Epithelial cell of esophagus (primary cell): ENCODE measurements around the gene CNTN5.

Experiments
- DNase-seq: peaks from one replicate; pipeline ENCODE4 v3.0.0; 2010; ENCODE audit warnings: low read depth
- H3K4me3 ChIP-seq: 2 replicates; pipeline ENCODE4 v1.5.1; 2011; ENCODE audit warnings: mild to moderate bottlenecking, low read length, control low read depth
- CTCF ChIP-seq: IDR thresholded peaks from 2 replicates; pipeline ENCODE4 v1.5.1; 2011; ENCODE audit warnings: low read depth, mild to moderate bottlenecking, low read length, control low read depth, inconsistent platforms; ENCODE audit not compliant: insufficient read depth; ENCODE audit errors: missing control alignments

Gene CNTN5

GRCh38 chr11:99593197-99593596 lies 572.4 kb downstream of the CNTN5 start:
- no peak for DNase-seq
- TF ChIP-seq CTCF, result no peak
- no peak overlapping the region for H3K4me3 ChIP-seq

- DNase-seq, result no peak
- H3K4me3 ChIP-seq, result no peak overlapping the region
- TF ChIP-seq CTCF, result no peak
These were observed 580.4 kb downstream of the CNTN5 start for GRCh38 chr11:99601179-99601578.

GRCh38 chr11:99614352-99614751 lies 593.6 kb downstream of the CNTN5 start:
- TF ChIP-seq CTCF, result no peak
- H3K4me3 ChIP-seq, result no peak overlapping the region
- DNase-seq, result no peak

GRCh38 chr11:99630629-99631028 lies 609.9 kb downstream of the CNTN5 start:
- no peak for DNase-seq
- no peak for TF ChIP-seq CTCF
- no peak overlapping the region for H3K4me3 ChIP-seq

GRCh38 chr11:99631618-99632017 lies 610.9 kb downstream of the CNTN5 start:
- DNase-seq, result no peak
- H3K4me3 ChIP-seq, result no peak overlapping the region
- TF ChIP-seq CTCF, result no peak

- no peak for TF ChIP-seq CTCF
- DNase-seq, result no peak
- no peak overlapping the region for H3K4me3 ChIP-seq
These were observed 612.2 kb downstream of the CNTN5 start for GRCh38 chr11:99632969-99633368.

GRCh38 chr11:99634581-99634980 lies 613.8 kb downstream of the CNTN5 start:
- DNase-seq, result no peak
- TF ChIP-seq CTCF, result no peak
- no peak overlapping the region for H3K4me3 ChIP-seq
